Measurements from ENCODE around the gene IGF2.

IGF2 gene

DNA sequence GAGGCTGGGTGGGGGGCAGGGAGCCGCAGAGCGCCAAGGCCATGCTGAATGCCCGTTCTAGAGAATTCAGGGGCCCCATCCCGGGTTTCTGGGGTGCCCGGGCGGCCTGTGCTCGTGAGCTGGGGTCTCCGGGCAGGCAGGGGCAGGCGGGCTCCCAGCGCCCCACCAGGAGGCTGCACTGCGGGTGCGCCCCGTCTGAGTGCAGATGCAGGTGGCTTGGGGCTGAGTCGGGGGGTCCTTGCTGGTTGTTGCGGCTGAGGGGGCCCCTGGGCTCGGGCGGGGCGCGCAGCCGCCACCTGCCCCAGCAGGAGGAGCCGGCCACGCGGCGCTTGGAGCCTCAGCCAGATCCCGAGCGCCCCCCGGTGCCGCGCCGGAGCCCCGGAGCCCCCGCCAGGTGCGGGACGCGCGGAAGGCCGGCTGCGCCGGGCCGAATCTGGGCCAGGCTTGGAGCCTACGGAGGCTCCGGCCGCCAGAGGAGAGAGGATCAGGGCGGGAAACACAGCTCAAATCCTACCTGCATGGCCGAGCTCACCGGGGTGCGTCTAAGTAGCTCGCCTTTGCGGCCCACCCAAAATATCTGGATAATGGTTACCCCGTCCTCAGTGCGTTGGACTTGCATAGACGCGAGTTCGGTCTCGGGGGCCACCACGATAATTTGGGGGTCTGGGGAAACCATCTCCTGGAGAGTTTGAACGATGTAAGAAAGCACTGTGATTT lies 590 bp upstream of the IGF2 start:
- no peak for TF ChIP-seq GATA2 (IDR thresholded peaks at IDR 0.05; ENCODE audit: low read depth, low read length)
- no peak for TF ChIP-seq GATA3 (IDR thresholded peaks at IDR 0.05; ENCODE audit: low read depth, low read length)

DNA sequence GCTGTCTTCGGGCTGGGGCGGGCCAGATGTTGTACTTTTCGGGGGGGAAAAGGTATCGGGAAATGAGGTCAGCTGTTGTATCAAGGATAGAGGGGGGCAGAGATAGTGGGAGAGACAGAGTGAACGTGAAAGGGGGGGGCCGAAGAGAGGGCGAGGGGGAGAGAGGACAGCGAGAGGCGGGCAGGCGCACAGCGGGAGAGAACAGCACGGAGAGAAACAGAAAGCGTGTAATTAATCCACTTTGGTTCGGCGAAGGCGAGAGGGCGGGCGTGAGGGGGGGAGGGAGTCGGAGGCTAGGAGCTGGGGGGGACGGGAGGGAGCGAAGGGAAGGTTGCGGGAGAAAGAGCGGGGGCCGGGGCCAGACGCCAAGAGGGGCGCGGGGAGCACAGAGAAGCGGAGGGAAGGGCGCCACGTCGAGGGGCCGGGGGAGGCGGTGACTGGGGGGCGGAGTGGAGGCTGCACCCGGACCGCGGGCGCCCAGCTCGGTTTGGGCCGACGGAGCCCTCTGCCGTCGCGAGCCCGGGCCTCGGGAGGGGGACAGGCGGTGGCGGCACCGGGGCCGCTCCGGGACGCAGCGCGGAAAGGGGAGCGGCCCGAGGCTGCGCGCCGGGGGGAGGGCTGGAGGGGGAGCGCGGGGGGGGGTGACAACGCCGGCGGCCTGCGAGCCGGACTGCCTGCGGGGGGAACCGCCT lies 612 bp downstream of the IGF2 start:
- TF ChIP-seq GATA2 (IDR thresholded peaks at IDR 0.05; ENCODE audit: low read depth, low read length) (no peak), GATA3 (IDR thresholded peaks at IDR 0.05; ENCODE audit: low read depth, low read length) (no peak)

DNA sequence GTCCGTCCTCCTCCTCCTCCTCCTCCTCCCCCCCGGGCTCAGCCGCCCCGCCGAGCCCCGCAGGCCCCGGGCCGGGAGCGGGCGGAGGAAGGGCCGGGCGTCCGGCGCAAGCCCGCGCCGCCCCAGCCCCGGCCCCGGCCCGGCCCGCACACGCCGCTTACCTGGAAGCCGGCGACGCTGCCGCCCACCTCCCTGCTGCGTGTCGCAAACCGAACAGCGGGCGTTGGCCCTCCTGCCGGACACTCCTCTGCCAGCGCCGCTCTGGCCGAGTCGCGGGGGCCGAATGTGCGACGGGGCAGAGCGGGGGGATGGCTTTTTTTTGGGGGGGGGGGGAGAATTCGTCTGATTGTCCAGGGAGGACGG lies 1.1 kb downstream of the IGF2 start:
- no peak for TF ChIP-seq GATA2 (IDR thresholded peaks at IDR 0.05; ENCODE audit: low read depth, low read length)
- TF ChIP-seq GATA3 (IDR thresholded peaks at IDR 0.05; ENCODE audit: low read depth, low read length): no peak

DNA sequence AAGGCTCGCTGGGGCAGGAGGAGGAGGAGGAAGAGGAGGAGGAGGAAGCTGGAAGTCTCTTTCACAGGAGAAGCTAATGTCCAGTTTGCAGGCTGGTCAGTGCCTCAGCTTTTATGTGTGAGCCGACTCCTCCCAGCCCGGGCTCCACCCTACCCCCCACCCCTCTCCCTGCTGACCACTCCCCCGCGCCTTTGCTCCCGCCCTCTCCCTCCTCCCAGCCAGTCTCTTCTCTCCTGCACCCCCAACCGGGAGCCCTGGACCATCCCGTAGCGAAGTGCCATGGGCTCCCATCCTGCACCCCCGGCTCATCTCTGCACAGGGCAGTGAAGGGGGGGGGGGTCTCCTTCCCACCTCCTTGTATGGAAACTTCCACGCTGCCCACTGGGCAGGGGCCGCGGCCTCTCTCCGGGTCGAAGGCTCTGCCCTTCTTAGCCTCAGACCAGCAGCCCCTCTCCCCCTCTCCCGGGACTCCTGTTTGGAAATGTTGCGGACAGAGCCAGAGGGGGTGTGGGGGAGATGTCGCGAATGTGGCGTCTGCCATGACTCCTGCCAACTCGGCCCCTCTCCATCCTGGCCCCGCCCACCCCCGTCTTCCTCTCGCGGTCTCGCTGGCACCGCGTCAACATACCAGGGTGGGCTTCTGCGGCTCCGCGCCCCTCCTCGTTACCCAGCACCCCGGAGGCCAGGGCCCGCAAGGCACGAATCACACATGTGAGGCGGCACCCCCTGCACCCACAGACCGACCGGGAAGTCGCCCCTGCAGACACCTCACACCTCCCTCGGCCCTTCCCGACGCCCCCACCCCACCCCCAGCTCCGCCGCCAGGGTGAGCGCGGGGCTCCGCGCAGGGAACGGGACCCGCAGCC lies 1.8 kb downstream of the IGF2 start:
- no peak for TF ChIP-seq GATA3 (IDR thresholded peaks at IDR 0.05; ENCODE audit: low read depth, low read length)
- TF ChIP-seq GATA2 (IDR thresholded peaks at IDR 0.05; ENCODE audit: low read depth, low read length): no peak

DNA sequence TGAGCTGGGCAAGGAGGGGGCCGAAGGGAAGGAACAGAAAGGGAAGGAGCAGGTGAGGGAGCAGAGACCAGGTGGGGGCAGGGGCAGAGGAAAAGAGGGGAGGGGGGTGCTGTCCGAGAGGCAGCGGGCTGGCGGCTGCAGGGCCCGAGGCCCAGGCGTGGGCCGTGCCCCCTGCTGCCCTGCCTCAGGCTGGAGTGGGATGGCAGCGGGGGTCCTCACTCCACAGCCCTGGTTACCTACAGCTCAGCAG lies 2.3 kb downstream of the IGF2 start:
- TF ChIP-seq GATA2 (IDR thresholded peaks at IDR 0.05; ENCODE audit: low read depth, low read length) (no peak), GATA3 (IDR thresholded peaks at IDR 0.05; ENCODE audit: low read depth, low read length) (no peak)

DNA sequence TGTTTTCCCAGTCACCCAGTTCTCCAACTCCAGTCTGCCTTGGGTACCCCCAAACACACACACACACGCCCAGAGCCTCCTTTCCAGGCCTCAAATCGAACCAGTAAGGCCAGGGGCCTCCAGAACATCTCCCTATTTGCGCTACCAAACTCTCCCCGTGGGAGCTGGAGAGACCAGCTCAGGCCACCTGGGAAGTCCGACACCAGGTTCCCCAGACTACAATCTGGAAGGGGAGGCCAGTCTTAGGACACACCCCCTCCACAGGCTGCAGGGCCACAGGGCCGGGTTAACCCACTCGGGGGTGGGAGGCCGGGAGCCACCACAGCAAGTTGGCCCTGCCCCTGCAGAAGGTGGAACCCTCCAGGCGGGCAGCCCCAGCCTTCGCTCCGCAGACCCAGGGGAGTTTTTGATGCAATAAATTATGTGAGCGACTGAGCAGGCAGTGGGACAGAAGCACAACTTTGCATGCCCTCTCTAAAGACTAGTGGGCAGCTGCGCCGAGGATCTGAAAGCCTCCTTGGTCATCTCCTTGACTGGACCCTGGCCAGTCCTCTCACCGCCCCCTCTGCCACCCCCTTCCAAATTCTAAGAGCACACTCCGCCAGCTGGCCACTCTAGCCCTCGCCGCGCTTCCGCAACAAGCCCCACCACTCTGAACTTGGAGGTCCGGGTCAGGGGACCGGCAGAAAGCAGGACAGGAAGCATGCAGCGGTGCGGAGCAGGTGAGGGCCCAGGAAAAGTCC lies 2.8 kb downstream of the IGF2 start:
- TF ChIP-seq GATA3 (IDR thresholded peaks at IDR 0.05; ENCODE audit: low read depth, low read length) (no peak), GATA2 (IDR thresholded peaks at IDR 0.05; ENCODE audit: low read depth, low read length) (no peak)

DNA sequence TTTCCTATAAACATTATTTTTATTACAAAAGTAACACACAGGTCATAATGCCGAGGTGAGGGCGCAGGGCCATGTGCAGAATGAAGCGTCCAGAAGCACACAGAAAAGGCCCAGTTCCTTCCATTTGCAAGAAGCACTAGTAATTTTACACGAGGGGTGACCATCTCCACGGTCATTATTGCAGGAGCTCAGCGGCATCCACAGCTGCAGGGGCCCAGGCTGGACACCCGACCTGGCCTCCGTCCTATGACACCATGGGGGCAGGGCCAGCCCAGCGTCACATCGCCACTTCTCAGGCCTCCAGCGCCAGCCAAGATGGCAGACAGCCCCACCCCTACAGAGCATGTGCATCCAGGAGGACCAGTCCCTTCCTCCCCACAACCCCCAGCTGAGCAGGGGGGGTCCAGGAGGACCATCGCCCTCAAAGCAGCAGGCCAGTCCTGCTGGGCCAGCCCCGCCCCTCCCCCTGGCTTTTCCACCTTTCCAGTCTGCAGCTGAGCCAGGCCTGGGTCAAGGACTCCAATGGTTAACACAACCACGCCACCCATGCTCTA lies 3.5 kb downstream of the IGF2 start:
- TF ChIP-seq GATA2 (IDR thresholded peaks at IDR 0.05; ENCODE audit: low read depth, low read length) (no peak), GATA3 (IDR thresholded peaks at IDR 0.05; ENCODE audit: low read depth, low read length) (no peak)

DNA sequence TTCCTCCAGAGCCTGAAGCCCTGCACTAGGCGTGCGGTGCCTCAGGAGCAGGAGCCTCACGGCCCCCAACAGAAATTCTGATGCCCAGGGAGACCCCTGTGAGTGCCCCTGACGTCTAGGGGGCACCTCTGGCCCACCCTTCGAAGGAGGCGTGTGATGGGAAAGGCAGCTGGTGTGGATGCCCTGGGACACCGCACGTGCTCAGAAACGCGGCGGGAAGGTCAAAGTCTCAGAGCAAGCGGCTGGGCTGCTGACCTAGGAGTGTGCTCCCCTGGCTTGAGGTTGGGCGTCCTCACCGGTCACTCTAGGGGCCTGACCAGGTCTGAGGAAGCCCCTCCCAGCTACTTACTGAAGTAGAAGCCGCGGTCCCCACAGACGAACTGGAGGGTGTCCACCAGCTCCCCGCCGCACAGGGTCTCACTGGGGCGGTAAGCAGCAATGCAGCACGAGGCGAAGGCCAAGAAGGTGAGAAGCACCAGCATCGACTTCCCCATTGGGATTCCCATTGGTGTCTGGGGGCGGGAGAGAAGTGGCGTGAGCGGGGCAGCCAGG lies 4.1 kb downstream of the IGF2 start:
- no peak for TF ChIP-seq GATA2 (IDR thresholded peaks at IDR 0.05; ENCODE audit: low read depth, low read length)
- TF ChIP-seq GATA3 (IDR thresholded peaks at IDR 0.05; ENCODE audit: low read depth, low read length): no peak

DNA sequence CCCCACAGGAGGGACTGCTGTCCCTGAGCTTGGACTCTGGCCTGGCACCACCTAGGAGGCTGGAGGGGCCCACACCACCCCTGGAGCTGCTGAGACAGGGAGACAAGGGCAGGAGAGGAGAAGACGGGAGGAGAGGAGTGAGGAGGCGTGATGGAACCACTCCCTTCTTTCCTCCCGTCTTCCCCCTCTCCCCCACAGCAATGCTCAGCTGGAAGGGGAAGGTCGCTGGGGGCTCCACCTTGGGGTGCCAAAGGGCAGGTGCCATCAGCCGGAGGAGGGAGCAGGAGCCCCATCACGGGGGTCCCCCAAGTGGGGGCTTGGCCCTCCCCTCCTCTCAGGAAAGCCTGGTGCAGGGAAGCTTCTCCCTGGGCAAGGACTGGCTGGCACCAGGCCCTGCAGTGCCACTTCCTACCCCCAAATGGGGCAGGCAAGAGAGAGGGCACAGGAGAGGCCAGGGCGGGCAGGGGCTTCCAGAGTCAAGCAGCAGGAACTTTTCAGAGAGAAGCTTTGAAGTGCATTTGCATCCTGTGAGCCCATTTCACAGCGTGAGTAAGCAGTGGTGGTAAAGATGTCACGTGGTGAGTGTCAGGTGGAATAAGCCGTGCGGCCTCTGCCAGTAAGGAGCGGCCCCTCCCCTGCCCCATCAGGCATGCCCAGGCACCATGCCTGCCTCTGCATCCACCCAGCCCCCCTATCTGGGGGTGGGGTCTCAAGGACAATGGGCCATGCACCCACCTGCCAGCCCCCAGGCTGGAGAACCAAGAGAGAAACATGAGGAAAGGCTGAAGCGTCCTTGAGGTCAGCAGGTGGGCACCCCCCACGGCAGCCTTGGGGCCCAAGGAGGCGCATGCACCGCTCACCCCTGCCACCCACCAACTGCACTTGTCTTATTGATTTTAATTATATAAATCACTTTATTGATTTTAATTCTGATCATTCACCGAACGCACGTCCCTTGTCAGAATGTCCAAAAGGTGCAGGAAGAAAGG lies 4.9 kb downstream of the IGF2 start:
- no peak for TF ChIP-seq GATA3 (IDR thresholded peaks at IDR 0.05; ENCODE audit: low read depth, low read length)
- TF ChIP-seq GATA2 (IDR thresholded peaks at IDR 0.05; ENCODE audit: low read depth, low read length): no peak

DNA sequence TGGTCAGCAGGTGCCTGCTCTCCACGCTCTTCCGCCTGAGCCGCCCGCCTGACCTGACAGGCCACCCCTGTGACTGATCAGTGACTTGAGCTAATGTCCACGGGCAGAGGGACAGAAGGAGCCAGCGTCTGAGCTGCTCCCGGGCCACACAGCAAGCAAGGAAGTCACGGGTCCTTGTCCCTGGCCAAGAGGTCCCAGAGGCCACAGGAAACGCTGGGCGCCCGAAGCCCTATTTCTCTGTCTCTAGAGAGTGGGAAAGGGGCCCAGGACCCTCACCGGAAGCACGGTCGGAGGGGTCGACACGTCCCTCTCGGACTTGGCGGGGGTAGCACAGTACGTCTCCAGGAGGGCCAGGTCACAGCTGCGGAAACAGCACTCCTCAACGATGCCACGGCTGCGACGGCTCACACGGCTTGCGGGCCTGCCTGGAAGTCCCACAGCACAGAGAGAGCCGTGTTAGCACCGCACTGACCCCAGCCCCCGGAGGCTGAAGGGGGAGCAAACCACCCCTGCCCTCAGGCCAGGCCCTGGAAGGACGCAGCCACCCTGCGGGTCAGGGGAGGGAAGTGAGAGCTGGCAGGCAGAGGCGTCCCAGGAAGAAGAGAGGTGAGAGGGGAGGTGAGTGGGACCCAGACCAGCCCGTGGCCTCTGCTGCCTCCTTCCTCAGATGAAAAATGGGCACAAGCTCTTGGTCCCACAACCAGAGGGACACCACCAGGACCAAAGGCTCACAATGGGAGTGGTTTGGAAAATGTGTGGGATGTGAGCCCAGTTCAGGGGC lies 5.8 kb downstream of the IGF2 start:
- TF ChIP-seq GATA2 (IDR thresholded peaks at IDR 0.05; ENCODE audit: low read depth, low read length) (no peak), GATA3 (IDR thresholded peaks at IDR 0.05; ENCODE audit: low read depth, low read length) (no peak)

DNA sequence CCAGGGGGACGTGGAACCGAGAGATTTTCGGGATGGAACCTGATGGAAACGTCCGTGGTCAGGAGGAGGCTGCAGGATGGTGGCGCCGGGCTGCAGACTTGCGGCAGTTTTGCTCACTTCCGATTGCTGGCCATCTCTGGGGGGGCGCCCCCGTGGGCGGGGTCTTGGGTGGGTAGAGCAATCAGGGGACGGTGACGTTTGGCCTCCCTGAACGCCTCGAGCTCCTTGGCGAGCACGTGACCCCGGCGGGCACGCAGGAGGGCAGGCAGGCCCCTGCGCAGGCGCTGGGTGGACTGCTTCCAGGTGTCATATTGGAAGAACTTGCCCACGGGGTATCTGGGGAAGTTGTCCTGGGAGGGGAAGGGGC lies 6.3 kb downstream of the IGF2 start:
- TF ChIP-seq GATA2 (IDR thresholded peaks at IDR 0.05; ENCODE audit: low read depth, low read length): no peak
- TF ChIP-seq GATA3 (IDR thresholded peaks at IDR 0.05; ENCODE audit: low read depth, low read length): no peak

DNA sequence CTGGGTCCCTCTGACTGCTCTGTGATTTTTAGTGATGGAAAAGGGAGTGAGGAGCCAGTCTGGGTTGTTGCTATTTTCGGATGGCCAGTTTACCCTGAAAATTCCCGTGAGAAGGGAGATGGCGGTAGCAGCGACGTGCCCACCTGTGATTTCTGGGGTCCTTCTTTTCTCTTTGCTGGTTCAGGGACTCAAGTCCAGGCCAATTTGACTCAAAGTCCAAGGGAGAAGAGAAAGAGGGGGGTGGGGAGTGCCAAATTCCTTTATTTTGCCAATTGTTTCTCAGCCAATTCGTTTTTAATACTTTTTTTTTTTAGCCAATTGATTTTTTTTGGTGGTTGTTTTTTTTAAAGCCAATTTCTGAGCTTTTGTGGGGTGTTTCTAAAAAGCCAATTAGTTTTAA lies 6.9 kb downstream of the IGF2 start:
- TF ChIP-seq GATA3 (IDR thresholded peaks at IDR 0.05; ENCODE audit: low read depth, low read length) (no peak), GATA2 (IDR thresholded peaks at IDR 0.05; ENCODE audit: low read depth, low read length) (no peak)
